Tongue (tissue), 2 donors: ENCODE data around the gene NHLH1. TPM values are rescaled to one million over a fixed set of nuclear protein-coding genes. Genes with fewer than 3 reads are reported as not detected.

Experiments used
- DNase-seq: peaks from one replicate; pipeline ENCODE4 v3.0.0-alpha.2; 2015
- total RNA-seq: library from RNA; depleted of rRNA; stranded (reverse); fragments of >200 nt; gene quantifications from one replicate; pipeline ENCODE4 v1.2.3, GENCODE V29; 2014

Gene NHLH1
- total RNA-seq, 1 donor from 2014 or later: not detected

- no peak for DNase-seq
Observed at GRCh38 chr1:160359559-160360226, 7.2 kb upstream of the NHLH1 start.

DNA sequence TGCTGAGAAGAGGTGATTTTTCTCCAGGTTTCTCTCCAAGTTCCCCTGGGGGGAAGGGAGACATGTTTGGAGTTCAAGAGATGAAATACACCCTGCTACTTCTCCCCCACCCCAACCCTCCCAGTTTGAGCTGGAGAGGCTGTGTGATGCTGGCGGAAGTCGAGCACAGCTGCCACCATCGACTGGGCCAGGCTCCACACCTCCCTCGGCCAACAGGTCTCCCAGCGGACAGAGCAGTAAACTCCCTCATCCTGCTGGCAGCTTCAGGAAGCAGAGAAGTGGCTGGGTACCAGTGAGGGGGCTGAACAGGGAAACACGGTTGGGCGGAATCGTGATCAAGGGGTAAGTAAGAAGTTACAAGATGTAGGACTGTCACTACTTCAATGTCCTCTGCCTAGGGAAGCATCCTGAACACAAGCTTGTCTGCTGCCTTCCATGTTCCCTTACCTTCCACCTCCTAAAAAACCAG lies 6.6 kb upstream of the NHLH1 start:
- DNase-seq: peak; percentile 18

DNA sequence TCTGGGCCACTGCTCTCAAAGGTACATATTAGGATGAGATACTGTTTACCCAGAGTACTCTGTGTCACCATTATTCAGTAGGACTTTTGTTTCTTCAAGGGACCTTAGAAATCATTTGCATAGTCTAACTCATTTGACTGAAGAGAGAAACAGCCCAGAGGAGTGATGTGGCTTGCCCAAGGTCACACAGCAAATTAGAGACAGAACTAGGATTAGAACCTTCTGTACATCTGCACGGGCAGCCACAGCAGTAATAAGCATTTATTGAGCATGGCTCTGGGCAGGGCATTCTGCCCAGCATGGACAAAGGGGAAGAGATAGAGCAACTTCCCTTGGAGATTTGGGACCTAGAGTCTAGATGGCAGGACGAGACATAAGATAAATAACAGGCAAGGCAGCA lies 5.7 kb upstream of the NHLH1 start:
- no peak for DNase-seq

- DNase-seq: no peak
Observed at GRCh38 chr1:160361814-160362167, 5.1 kb upstream of the NHLH1 start.

GRCh38 chr1:160362168-160362957 lies 4.5 kb upstream of the NHLH1 start:
- peak; percentile 59 for DNase-seq

DNA sequence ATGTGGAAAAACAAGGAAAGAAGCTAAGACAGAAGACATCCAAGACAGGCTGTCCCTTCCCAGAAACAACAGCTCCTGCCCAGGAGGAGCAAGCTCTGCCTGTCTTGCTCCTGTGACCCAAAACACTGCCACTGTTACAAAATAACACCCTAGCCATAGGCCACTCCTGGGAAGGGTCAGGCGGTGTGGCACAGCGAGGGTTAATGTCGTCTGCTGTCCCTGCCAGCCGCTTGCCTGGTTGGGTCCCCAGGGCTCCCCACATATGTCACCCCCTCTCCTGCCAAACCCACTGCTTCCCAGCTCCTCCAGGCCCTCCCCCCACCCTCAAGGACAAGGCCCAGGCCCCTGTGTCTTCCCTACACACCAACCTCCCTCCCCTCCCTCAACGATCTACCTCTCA lies 3.9 kb upstream of the NHLH1 start:
- DNase-seq: no peak

DNA sequence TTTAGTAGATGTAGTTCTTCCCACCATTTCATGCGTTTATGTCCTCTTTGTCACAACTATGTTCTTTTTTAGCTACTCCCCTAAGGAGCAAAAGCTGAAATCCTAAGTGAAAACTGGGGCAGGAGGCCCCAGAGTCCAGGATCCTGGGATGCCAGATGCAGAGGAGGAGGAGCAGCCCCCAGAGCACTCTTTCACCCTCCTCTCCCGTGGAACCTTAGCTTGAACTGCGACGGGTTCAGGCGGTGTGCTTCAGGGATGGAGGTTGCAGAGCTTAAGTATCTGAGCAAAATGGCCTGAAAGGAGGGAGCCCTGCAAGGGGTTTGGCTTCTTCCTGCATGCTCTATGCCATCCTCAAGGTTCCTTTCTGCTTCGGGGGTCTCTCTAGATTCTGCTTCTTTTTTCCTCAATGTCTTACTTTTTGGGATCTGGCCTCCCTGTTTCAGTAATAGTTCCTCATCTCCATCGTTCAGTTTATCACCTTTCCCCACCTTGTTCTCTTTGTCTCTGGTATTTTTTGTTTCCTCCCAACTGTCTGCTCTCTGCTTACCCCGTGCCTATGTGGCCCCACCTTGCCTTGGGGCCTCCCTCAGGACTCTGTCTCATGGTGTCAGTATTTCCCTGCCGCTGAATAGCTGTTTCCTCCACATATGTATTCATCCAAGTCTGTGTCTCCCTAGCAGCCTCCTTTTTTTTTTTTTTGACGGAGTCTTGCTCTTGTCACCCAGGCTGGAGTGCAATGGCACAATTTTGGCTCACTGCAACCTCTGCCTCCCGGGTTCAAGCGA lies 2.7 kb upstream of the NHLH1 start:
- DNase-seq: no peak

- no peak for DNase-seq
Observed at GRCh38 chr1:160365325-160365724, 1.5 kb upstream of the NHLH1 start.

DNA sequence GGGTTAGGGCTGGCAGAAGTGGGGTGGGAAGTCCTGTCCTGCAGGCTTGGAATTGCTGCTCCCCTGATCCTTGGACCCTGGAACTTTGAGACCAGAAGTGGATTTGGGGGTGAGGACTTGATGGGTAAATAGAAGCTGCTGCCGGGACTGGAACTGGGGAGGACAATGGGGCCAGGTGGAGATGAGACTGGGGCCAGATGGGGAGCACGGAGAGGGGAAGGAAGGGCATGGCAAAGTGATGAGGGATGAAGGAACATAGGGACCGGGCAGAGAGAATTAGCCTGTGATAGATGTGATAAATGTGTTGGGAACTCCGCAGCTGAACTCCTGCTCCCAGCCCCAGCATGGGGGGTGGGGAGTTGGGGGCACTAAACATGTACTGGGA lies 637 bp downstream of the NHLH1 start:
- no peak for DNase-seq

GRCh38 chr1:160367934-160368923 lies 1.4 kb downstream of the NHLH1 start:
- DNase-seq: no peak

DNA sequence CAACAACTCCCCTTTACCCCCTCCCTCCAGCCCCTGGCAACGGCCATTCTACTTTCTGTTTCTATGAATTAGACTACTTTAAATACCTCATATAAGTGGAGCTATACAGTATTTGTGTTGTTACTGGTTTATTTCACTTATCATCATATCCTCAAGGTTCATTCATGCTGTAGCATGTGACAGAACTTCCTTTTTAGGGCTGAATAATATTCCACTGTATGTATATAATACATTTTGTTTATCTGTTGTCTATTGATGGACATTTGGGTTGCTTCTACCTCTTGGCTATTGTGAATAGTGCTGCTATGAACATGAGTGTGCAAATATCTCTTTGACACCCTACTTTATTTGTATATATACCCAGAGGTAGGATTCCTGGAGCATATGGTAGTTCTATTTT lies 2.2 kb downstream of the NHLH1 start:
- no peak for DNase-seq

DNA sequence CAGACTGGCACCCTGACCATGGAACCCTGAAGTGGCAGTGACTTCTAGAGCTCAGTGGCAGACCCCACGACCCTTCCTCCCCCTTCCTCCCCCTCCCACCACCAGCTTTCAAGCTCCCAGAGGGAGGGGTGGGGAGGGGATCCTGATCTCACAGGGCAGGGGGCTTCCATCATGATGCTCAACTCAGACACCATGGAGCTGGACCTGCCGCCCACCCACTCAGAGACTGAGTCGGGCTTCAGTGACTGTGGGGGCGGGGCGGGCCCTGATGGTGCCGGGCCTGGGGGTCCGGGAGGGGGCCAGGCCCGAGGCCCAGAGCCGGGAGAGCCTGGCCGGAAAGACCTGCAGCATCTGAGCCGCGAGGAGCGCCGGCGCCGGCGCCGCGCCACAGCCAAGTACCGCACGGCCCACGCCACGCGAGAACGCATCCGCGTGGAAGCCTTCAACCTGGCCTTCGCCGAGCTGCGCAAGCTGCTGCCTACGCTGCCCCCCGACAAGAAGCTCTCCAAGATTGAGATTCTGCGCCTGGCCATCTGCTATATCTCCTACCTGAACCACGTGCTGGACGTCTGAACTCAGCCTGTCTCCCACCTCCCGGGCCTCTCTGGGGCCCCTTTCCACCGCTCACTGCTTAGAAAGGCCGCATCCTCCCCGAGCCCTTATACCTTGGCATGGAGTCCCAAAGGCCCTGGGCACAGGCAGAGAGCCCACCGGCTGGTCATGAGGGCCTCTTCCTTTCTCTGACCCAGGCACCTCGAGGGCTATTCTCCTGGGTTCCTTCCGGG lies 3.9 kb downstream of the NHLH1 start:
- no peak for DNase-seq

DNA sequence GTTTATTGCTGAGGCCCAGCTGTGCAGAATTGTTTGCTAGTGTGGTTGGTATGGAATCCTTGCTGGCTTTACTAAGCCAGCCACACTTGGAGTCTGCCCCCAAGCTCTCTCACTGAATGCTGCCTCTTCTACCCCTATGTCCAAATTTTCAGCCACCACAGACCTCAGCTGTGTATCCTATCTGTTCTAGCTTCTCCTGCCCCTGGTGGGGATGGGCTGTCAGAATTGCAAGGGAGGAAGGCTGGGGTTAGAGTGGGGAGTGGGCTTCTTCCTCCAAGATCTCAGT lies 4.4 kb downstream of the NHLH1 start:
- DNase-seq: no peak

DNA sequence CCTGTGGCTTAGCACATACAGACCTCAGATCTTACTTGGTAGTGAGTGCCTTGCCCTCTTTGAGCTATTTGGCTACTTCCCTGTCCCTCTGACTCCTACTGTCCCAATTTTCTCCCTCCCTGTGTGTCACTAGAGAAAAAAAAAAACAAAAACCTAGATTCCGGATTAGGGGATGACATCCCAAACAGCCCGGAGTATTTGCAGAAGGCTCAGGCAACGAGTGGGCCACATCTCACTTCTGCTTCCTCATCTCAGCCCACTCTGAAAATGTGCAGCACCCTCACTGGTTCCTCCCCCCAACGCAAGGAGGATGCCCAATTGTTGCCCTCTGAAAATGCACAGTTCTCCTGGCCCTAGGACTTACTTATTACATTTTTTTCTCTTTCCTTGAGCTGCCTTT lies 4.9 kb downstream of the NHLH1 start:
- DNase-seq: no peak

GRCh38 chr1:160373696-160374095 lies 6.8 kb downstream of the NHLH1 start:
- no peak for DNase-seq

DNA sequence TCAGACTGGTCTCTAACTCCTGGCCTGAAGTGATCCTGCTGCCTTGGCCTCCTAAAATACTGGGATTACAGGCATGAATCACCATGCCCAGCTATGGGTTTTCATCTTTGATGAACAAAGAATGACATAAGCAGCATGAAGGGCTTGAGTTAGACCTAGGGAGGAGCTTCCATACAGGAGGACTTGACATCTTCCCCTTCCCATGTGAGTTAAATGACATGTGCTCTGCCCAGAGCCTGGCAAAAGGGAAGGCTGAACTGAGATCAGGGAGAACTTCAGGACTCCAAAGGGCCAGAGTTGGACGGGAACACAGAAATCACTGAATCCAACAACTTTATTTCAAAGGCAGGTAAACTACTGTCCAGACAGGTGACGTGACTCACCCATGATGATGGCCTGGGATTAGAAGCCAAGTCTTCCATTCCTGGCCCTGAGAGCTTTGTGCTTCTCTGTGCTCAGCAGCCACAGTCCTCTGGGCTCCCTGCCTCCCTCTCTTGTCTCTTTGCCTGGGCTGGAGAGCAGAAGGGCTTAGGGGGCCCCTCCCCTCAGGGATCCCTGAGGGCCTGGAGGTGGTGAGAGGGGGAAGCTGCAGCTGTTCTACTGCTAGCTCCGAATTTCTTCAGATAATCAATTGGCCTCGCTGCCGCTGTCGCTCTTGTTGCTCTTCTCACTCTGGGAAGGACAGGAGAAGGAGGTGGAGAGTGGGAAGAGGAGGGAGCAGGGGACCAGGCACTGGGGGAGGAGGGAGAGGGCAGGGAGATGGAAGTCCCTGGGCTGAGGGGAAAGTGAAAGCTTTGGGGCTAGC lies 7.6 kb downstream of the NHLH1 start:
- DNase-seq: peak; percentile 95

- DNase-seq: no peak
Observed at GRCh38 chr1:160375788-160376524, 9.1 kb downstream of the NHLH1 start.

DNA sequence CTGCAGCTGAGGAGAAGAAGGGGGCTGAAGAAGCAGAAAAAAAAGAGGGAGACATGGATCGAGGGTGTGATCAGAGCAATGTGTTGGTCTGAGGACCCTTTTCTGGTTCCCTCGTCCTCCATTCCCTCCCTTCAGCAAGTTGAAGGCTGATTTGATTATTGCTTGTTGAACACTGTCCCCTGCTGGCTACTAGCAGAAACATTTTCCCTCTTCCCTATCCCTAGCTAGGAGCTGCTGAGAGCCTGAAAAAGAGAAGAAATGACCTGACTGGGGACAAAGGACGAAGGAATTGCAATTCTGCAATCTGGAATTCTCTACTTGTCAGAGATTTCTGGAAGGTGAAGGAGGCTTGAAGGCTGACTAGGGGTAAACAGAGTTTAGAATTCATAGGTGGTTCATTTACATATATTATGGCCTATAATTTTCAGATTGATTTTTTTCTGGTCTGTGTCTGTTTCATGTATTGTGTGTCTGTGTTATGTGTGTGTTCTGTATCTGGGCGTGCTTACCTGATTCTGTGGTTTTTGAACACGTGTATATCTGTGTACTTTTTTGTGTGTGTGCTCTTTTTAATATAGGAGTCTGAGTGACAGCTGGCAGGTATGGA lies 9.8 kb downstream of the NHLH1 start:
- DNase-seq: peak; percentile 89

DNA sequence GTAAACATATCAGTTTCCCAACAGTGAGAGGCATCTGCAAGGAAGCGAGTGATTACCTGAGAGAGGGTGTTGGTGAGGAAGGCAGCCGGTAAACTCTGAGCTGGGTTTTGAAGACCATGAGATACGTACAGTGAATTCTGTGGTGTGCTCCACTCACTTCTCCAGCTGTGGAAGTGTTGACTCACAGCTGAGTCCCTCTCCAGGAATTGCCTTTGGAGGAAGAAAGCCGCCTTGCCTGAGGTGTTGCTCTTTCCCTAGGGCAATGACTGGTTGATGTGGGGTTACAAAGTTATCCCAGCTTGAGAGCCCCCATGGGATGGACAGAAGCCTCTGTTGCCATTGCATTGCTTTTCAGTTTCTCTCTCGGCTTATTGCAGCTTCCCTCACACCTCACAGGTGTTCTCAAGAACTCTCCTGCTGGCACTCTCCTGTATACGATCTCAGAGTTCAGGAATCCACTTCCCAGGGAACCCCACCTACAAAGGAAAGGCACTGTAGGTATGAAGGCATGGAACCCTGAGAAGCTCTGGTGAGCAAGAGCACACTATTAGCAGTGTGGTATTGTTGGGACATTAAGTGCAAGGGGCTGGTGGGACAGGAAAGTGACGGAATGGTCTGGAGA lies 10.8 kb downstream of the NHLH1 start:
- no peak for DNase-seq
